ENCODE data around the gene DDC.
"Not testable (repeated sequence)": the region's sequence is repeated elsewhere in the genome, so short reads cannot be mapped to it uniquely, and the experiment has no call there.

Gene DDC

DNA sequence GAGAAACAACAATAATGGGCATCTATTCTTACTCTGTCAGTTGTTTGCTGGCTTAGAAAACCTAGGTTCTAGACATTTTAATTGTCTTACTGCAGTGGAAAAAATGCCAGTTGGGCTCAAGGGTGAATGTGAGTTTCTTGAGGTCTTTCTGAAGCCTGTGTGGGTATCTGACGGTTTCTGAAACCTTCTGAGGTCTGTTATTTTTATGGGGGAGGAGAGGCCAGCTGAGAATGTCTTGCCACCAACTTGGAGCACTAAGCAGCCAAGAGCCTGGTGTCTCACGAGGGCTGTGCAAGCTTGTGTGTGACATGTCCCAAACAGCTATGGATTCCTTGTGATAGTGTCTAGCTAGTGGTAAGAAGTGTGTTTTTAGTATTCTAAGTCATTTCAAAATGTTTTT lies 24.2 kb upstream of the DDC start:
- no peak for DNase-seq (ENCODE audit: low read depth in 2 of 2)

GRCh38 chr7:50588937-50589336 lies 23.7 kb upstream of the DDC start:
- DNase-seq (ENCODE audit: low read depth in 2 of 2) = no peak

DNA sequence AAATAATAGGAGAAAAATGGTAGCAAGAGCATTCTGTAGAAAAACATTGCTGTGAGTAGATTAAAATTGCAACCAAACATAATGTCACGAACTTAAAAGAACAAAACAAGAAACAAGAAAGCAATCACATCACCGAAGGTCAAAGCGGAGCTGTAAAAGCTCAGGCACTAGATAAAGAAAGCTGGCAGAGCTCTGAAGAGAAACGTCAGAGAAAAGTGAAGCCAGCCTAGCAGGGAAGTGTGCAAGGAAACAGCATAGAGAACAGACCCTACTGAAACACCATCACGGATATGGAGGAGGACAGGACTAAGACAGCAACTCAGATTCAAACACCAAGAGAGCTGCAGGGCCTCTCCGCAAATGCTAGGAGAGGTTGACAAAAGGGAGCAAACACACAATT lies 22.5 kb upstream of the DDC start:
- no peak for DNase-seq (ENCODE audit: low read depth in 2 of 2)

DNA sequence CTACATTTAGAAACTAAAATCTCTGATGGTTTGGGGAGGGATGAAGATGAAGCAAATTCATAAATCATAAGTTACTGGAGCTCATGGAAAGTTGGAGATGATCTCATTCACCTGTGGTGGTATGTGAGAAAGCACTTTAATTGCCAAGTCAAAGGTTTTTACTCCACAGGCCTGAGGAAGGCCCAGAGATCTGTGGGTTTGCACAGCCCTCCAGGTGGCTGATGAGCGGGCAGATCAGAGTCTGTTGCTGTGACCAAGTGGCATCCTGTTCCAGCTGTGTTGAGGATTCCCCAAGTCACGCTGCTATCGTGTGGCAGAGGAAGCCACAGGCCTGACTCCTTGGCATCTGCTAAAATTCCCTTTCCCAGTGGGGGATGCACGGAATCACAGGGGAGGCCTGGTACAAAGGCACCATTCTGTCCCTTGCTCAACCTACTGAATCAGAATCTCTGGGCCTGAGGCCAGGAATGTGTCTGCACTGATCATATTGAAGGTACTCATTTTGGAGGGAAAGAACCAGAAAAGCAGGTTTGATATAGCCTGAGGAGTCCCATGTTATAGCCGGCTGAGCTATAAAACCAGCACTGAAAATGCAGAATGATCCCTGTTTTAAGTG lies 19.7 kb upstream of the DDC start:
- no peak for DNase-seq (ENCODE audit: low read depth in 2 of 2)

- DNase-seq (ENCODE audit: low read depth in 2 of 2) = no peak
Measured at GRCh38 chr7:50584386-50584785, 19.2 kb upstream of the DDC start.

GRCh38 chr7:50583295-50583694 lies 18.1 kb upstream of the DDC start:
- not testable (repeated sequence) for DNase-seq (ENCODE audit: low read depth in 2 of 2)

DNA sequence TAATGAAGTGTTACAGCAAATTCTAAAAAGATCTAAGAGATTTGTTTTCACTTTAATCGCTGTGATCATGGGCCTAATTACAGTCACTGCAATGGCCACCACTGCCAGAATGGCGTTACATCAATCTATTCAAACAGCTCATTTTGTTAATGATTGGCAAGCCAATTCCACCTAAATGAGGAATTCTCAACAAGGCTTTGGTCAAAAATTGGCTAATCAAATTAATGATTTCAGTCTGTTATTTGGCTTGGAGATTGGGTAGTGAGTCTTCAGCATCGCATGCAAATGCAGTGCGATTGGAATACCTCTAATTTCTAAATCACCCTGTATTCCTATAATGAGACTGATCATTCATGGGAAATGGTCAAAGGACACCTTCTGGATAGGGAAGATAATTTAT lies 17.1 kb upstream of the DDC start:
- not testable (repeated sequence) for DNase-seq (ENCODE audit: low read depth in 2 of 2)

GRCh38 chr7:50580666-50581065 lies 15.5 kb upstream of the DDC start:
- DNase-seq (ENCODE audit: low read depth in 2 of 2) = not testable (repeated sequence)

DNA sequence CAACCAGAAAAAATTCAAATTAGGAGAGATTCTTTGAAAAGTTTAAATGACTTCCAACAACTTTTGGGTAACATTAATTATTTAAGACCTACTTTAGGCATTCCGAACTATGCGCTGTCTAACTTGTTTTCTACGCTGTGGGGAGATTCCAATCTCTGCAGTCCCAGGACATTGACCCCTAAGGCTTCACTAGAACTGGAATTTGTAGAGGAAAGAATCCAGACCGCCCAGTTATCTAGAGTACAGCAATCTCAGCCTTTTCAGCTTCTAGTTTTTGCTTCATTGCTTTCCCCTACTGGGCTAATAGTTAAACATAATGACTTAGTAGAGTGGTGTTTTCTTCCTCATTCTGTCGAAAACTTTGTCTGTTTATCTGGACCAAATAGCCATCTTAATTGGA lies 14.9 kb upstream of the DDC start:
- DNase-seq (ENCODE audit: low read depth in 2 of 2) = no peak

DNA sequence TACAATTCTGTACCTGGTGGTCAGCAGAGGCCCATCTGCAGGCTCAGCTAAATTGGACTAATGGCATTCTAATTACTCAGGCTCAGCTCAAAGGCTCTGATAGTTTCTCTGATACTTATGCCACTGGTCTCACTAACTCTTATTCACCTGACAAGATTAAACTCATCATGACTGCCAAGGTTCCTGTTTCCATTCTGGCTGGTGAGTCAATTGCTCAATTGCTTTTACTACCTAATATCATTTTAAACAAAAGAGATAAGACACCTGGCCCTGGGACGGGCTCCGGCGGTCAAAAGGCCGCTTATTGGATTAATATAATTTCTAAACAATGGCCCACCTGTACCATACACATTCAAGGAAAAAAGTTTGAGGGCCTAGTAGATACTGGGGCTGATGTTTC lies 12.9 kb upstream of the DDC start:
- not testable (repeated sequence) for DNase-seq (ENCODE audit: low read depth in 2 of 2)

- no peak for DNase-seq (ENCODE audit: low read depth in 2 of 2)
Measured at GRCh38 chr7:50577569-50577968, 12.4 kb upstream of the DDC start.

DNA sequence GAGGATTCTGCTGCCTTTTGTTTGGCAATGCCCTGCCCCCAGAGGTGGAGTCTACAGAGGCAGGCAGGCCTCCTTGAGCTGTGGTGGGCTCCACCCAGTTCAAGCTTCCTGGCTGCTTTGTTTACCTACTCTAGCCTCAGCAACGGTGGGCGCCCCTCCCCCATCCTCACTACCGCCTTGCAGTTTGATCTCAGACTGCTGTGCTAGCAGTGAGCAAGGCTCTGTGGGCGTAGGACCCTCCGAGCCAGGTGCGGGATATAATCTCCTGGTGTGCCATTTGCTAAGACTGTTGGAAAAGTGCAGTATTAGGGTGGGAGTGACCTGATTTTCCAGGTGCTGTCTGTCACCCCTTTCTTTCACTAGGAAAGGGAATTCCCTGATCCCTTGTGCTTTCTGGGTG lies 11.2 kb upstream of the DDC start:
- not testable (repeated sequence) for DNase-seq (ENCODE audit: low read depth in 2 of 2)

GRCh38 chr7:50567715-50568261 lies 2.6 kb upstream of the DDC start:
- DNase-seq (ENCODE audit: low read depth in 2 of 2) = no peak

- no peak for DNase-seq (ENCODE audit: low read depth in 2 of 2)
Measured at GRCh38 chr7:50565977-50566376, 772 bp upstream of the DDC start.

- DNase-seq (ENCODE audit: low read depth in 2 of 2) = no peak
Measured at GRCh38 chr7:50565559-50565916, 333 bp upstream of the DDC start.

GRCh38 chr7:50564171-50564570 lies 1.0 kb downstream of the DDC start:
- DNase-seq (ENCODE audit: low read depth in 2 of 2) = no peak

GRCh38 chr7:50562136-50562535 lies 3.1 kb downstream of the DDC start:
- no peak for DNase-seq (ENCODE audit: low read depth in 2 of 2)

GRCh38 chr7:50560865-50561351 lies 4.3 kb downstream of the DDC start:
- no peak for DNase-seq (ENCODE audit: low read depth in 2 of 2)

- no peak for DNase-seq (ENCODE audit: low read depth in 2 of 2)
Measured at GRCh38 chr7:50559881-50560280, 5.3 kb downstream of the DDC start.

DNA sequence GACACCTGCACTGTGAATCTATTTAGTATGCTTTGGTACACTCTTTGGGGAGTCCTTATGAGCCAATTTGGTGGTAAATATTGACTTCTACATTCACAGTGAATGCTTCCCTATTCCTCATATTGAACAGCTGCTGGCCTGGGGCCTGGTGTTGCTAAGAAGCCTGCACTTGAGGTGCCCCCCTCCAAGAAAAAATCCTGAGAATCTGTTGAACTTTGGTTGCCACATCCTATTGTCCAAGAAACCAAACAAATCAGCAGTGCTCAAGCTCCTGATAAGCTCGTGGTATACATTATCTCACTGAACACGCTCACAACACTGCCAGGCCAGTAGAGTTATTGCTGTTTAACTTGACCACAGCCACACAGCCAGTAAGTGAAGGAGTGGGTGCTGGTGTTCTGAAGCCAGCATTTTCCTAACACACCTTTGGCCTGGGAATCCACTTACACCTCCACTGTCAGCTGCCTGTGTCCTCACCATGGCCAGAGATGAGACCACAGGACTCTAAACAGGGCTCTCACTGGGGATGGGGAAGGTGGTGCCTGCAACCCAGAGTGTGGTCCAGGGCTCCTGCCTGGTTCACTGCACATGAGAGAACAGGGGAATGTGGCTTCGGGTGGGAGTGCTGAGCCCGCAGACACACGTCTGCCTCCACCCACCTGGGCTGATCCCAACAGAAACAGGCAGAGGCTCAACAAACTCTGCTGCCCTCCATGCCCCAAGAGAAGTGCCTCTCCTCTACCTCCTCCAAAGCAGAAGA lies 6.7 kb downstream of the DDC start:
- no peak for DNase-seq (ENCODE audit: low read depth in 2 of 2)

DNA sequence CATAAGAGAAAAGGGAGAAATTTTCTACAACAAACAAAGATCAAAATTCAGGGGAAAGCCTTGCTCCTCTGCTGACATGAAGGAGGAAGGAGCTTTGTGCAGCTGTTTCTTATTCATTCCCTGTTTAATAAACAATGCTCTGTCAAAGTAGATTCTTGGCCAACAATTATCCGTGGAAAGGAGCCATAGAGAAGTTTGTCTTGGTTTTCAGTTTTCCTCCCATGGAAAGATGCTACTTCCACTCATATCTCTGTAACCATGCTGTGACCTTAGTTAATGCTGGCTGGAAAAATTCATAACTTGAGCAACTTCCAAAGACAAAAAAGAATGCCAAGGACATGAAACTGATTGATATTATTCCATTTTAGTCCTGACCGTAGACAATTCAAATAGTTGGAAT lies 8.1 kb downstream of the DDC start:
- no peak for DNase-seq (ENCODE audit: low read depth in 2 of 2)

- no peak for DNase-seq (ENCODE audit: low read depth in 2 of 2)
Measured at GRCh38 chr7:50556247-50556991, 8.8 kb downstream of the DDC start.

Data from activated CD8-positive, alpha-beta memory T cell treated with anti-CD3 and anti-CD28 coated beads for 4 hours (primary cell).